DND-41 (cell line): ENCODE measurements around the gene JUNB.

Experiments used
- ATAC-seq: fragments of 200-7000 bp; cut with Tn5 transposase; 3 replicates; pipeline ENCODE4 v1.9.1; 2021; ENCODE audit warnings: low read depth; ENCODE audit not compliant: insufficient read depth
- DNase-seq: peaks from one replicate; pipeline ENCODE4 v3.0.0-alpha.2; 2020
- H2AFZ ChIP-seq: 2 replicates; pipeline ENCODE4 v1.6.0; 2012; ENCODE audit warnings: low read depth, low read length
- H3K27ac ChIP-seq: 2 replicates; pipeline ENCODE4 v1.5.1; 2012; ENCODE audit warnings: low read length, inconsistent platforms
- H3K27me3 ChIP-seq: fragments of 200-600 bp; sonication (generic); 2 replicates; pipeline ENCODE4 v1.6.0; 2012; ENCODE audit warnings: low read length, mild to moderate bottlenecking, inconsistent platforms; ENCODE audit not compliant: insufficient read depth, poor library complexity
- H3K36me3 ChIP-seq: 2 replicates; pipeline ENCODE4 v1.5.1; 2012; ENCODE audit warnings: low read length, inconsistent platforms; ENCODE audit not compliant: insufficient read depth
- H3K4me1 ChIP-seq: 2 replicates; pipeline ENCODE4 v1.5.1; 2012; ENCODE audit warnings: mild to moderate bottlenecking, low read length; ENCODE audit not compliant: insufficient read depth
- H3K4me2 ChIP-seq: 2 replicates; pipeline ENCODE4 v1.6.0; 2012; ENCODE audit warnings: mild to moderate bottlenecking, moderate library complexity, low read length, inconsistent platforms; ENCODE audit not compliant: insufficient read depth
- H3K4me3 ChIP-seq, 2 experiments: fragments of 200-600 bp in 1 of 2; shearing (Covaris generic) in 1 of 2; 2 replicates each; pipeline ENCODE4 v1.5.1; 2012 to 2016; ENCODE audit warnings: inconsistent platforms in 2 of 2, low read length in 2 of 2, mild to moderate bottlenecking in 2 of 2, low read depth in 1 of 2, moderate library complexity in 1 of 2
- H3K79me2 ChIP-seq: 2 replicates; pipeline ENCODE4 v1.6.0; 2012; ENCODE audit warnings: low read length, inconsistent platforms; ENCODE audit not compliant: insufficient read depth
- H3K9ac ChIP-seq: 2 replicates; pipeline ENCODE4 v1.6.0; 2012; ENCODE audit warnings: low read depth, mild to moderate bottlenecking, inconsistent platforms, low read length, moderate library complexity
- H3K9me3 ChIP-seq: 2 replicates; pipeline ENCODE4 v1.5.1; 2012; ENCODE audit warnings: low read length, moderate library complexity, mild to moderate bottlenecking, inconsistent platforms; ENCODE audit not compliant: insufficient read depth, severe bottlenecking
- H4K20me1 ChIP-seq: 2 replicates; pipeline ENCODE4 v1.6.0; 2012; ENCODE audit warnings: low read length; ENCODE audit not compliant: insufficient read depth
- EZH2 ChIP-seq: IDR thresholded peaks from 3 replicates; pipeline ENCODE4 v1.6.1; 2012; ENCODE audit warnings: borderline replicate concordance, low read depth, mild to moderate bottlenecking, moderate library complexity, low read length, inconsistent platforms; ENCODE audit not compliant: severe bottlenecking
- TF ChIP-seq, protein P1 (sequence below): IDR thresholded peaks from 2 replicates; pipeline ENCODE4 v1.5.1; 2012; ENCODE audit warnings: borderline replicate concordance, low read length, moderate library complexity, mild to moderate bottlenecking; ENCODE audit not compliant: poor library complexity, severe bottlenecking; ENCODE audit errors: extremely low read depth

The JUNB gene

GRCh38 chr19:12752056-12752781 lies 39.1 kb upstream of the JUNB start:
- DNase-seq (no peak), ATAC-seq (no peak)
- H3K4me3 ChIP-seq = no peak overlapping the region
- H3K4me1 ChIP-seq = peaks cover under 1% of the 10 kb centered on the region; the same call in 1 of the 2 replicates
- H3K27me3 ChIP-seq = no peaks in the 10 kb centered on the region
- H3K27ac ChIP-seq = no peak overlapping the region
- H3K36me3 ChIP-seq = peaks cover 11% of the 10 kb centered on the region
- no peaks in the 10 kb centered on the region for H3K79me2 ChIP-seq
- no peaks in the 10 kb centered on the region for H4K20me1 ChIP-seq
- H2AFZ ChIP-seq = no peak overlapping the region
- no peak overlapping the region for H3K9ac ChIP-seq
- TF ChIP-seq, protein P1, sequence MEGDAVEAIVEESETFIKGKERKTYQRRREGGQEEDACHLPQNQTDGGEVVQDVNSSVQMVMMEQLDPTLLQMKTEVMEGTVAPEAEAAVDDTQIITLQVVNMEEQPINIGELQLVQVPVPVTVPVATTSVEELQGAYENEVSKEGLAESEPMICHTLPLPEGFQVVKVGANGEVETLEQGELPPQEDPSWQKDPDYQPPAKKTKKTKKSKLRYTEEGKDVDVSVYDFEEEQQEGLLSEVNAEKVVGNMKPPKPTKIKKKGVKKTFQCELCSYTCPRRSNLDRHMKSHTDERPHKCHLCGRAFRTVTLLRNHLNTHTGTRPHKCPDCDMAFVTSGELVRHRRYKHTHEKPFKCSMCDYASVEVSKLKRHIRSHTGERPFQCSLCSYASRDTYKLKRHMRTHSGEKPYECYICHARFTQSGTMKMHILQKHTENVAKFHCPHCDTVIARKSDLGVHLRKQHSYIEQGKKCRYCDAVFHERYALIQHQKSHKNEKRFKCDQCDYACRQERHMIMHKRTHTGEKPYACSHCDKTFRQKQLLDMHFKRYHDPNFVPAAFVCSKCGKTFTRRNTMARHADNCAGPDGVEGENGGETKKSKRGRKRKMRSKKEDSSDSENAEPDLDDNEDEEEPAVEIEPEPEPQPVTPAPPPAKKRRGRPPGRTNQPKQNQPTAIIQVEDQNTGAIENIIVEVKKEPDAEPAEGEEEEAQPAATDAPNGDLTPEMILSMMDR = no peak
- TF ChIP-seq EZH2 = no peak
- H3K4me2 ChIP-seq = no peak overlapping the region
- peaks cover 9% of the 10 kb centered on the region for H3K9me3 ChIP-seq

DNA sequence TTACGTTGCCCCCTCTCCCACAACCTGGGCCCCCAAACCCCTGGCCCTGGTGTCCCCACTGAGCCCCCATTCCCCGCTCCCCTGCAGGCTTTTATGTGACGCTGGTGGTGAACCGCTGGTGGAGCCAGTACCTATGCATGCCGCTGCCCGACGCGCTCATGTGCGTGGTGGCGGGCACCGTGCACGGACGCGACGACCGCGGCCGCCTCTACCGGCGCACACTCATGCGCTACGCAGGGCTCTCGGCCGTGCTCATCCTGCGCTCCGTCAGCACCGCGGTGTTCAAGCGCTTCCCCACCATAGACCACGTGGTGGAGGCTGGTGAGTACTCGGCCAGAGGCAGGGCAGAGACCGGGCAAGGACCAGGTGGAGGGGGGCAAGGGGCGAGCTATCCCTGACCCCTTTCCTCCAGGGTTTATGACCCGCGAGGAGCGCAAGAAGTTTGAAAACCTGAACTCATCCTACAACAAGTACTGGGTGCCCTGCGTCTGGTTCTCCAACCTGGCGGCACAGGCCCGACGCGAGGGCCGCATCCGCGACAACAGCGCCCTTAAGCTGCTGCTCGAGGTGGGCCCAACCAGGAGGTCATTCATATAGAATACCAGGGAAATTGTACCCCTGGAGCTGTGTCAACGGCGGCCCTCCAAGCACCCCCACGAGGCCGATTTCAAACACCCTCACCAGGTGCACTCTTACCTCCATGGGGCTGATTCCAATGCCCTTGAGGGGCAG lies 36.7 kb upstream of the JUNB start:
- Histone ChIP-seq H3K79me2 (no peaks in the 10 kb centered on the region), H2AFZ (no peak overlapping the region; the same call in 1 of the 2 replicates), H3K27me3 (no peaks in the 10 kb centered on the region), H3K36me3 (no peaks in the 10 kb centered on the region), H3K4me1 (peaks cover 9% of the 10 kb centered on the region), H3K4me3 (no peak overlapping the region), H4K20me1 (no peaks in the 10 kb centered on the region), H3K9me3 (no peaks in the 10 kb centered on the region), H3K4me2 (no peak overlapping the region), H3K27ac (no peak overlapping the region), H3K9ac (no peak overlapping the region)
- ATAC-seq (no peak), DNase-seq (no peak)
- no peak for TF ChIP-seq EZH2
- TF ChIP-seq, protein P1 = no peak

GRCh38 chr19:12756150-12756883 lies 35.0 kb upstream of the JUNB start:
- Histone ChIP-seq H3K4me2 (no peak overlapping the region), H3K4me3 (no peak overlapping the region), H3K27me3 (no peaks in the 10 kb centered on the region), H3K9ac (no peak overlapping the region), H2AFZ (no peak overlapping the region), H3K79me2 (no peaks in the 10 kb centered on the region), H4K20me1 (no peaks in the 10 kb centered on the region), H3K36me3 (no peaks in the 10 kb centered on the region), H3K9me3 (no peaks in the 10 kb centered on the region), H3K27ac (no peak overlapping the region), H3K4me1 (peaks cover 11% of the 10 kb centered on the region)
- no peak for ATAC-seq
- TF ChIP-seq, protein P1 = no peak
- no peak for TF ChIP-seq EZH2
- DNase-seq = no peak
